HG03196 (cell line): Measurements from ENCODE around the gene LRRC8C.
"Not testable (repeated sequence)": the region's sequence is repeated elsewhere in the genome, so short reads cannot be mapped to it uniquely, and the experiment has no call there.

Source experiments
- ATAC-seq: cut with Tn5 transposase; IDR thresholded peaks from one replicate; pipeline ENCODE4 v1.9.1; 2021; ENCODE audit not compliant: unreplicated experiment

Gene LRRC8C

DNA sequence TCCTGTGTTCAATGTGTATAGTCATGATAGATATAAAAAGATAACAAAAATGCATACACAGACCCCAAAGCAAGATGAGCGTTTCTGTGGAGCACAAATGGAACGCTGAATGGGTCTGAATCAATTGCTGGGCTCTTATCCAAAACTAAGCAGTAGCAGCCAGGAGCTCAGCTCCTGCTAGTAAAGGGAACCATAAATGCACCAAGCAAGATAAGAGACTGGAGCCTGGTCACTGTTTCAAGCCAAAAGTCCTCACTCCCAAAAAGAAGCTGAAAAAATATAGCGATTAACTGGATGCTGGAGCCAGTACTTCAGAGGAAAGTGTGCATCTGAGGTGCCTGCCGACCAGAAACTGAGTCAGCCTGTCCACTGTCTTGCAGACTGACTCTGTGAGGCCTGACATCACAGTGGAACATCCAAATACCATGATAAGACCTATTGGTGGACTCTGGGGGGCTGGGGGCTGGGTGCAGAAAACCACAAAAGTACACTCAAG, 68.9 kb downstream of the LRRC8C start:
- ATAC-seq = no peak

DNA sequence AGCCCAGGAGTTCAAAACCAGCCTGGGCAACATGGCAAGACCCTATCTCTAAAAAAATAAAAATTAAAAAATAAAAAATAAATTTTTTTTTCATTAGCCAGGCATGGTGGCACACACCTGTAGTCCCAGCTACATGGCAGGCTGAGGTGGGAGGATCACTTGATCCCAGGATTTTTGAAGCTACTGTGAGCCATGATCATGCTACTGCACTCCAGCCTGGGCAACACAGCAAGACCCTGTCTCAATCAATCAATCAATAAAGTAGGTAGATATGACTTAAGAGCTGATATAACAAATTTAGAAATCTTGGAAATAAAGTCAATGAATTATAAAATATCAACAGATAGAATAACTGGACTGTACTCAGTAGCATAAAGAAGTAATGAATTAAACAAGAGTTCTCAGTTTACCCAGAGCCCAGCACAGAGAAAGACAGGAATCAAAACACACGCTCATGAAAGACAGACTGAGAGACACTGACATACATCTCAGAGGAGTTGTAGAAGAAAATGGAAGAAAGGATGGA, 69.7 kb downstream of the LRRC8C start:
- ATAC-seq = no peak

DNA sequence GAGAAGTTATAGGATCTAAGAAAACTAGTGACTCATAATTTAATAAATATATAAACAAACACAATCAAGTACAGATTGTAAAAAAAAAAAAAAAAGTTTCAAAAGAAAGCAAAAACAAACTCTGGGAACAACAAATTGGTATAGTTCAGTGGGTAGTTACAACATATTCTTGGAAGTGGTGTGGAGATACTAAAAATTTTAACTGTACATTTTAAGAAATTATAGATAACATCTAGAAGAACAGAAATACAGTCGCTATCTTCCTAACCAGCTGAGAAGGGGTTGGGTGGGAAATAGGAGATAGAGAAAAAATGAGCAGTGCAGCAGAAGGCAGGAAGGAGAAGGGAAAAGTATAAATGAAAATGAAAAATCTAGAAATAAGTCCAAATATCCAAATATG, 70.5 kb downstream of the LRRC8C start:
- ATAC-seq = no peak

DNA sequence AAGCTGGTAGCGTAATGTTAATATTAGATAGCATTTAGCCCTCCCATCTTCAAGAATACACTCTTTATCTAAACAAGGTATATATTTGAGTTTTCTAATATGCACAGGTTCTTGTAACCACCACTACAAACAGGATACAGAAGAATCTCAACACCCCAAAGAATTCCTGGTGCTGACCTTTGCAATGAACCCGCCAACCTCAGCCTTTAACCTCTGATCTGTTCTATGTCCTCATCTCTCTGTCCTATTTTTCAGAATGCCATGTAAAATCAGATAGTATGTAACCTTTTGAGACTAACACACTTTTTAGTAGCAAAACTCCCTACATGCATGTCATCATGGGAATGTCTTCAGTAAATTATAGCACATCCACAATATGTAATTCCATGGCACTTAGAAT, 71.1 kb downstream of the LRRC8C start:
- ATAC-seq = no peak

DNA sequence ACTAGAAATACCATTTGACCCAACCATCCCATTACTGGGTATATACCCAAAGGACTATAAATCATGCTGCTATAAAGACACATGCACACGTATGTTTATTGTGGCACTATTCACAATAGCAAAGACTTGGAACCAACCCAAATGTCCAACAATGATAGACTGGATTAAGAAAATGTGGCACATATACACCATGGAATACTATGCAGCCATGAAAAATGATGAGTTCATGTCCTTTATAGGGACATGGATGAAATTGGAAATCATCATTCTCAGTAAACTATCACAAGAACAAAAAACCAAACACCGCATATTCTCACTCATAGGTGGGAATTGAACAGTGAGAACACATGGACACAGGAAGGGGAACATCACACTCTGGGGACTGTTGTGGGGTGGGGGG, 72.0 kb downstream of the LRRC8C start:
- ATAC-seq = not testable (repeated sequence)

DNA sequence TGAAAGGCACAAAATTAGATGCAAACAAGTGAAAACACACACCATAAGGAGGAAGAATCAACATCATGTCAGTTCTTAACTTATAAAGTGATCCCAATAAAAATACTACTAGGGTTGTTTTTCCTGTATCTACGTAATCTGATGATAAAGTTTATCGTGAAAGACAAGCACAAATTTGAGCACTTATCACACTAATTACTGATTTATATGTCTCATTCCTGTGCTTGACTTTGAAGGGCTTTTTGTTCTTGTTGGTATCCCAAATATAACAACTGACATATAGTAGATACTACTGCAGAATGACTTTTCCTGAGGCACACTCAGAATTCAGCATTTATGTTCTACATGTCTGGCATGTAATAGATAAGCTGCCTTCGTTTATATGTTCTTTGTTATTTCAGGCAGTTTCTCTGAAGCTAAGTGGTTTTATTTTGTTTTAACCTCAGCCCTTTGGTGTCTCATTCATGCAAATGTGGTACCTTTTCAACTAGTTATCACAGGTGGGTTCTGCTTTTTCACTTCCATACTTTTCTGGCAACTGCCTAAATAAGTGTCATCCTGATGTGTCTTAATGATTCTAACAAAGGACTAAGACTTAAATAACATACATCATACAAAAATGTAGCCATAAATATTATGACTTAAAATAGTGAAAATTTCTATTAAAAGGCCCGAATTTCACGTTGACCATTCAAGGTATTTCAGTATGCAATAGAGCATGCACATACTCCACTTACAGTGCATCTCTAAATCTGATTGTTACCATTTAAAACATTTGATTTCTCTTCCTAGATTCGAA, 73.2 kb downstream of the LRRC8C start:
- no peak for ATAC-seq

DNA sequence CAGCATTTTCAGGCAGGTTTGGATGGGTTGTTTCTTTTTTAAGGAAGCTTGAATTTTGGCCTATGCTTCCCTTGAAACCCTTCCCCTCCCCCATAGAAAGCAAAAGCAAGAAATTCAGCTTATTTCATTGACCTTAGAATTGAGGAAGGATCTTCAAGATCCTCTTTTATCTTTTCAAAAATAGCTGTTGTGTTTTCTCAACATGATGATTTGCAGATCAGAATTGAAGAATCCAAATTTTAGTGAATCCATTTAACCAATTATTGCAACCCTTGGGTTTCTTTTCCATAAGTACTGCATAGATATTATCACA, 73.7 kb downstream of the LRRC8C start:
- ATAC-seq = no peak

DNA sequence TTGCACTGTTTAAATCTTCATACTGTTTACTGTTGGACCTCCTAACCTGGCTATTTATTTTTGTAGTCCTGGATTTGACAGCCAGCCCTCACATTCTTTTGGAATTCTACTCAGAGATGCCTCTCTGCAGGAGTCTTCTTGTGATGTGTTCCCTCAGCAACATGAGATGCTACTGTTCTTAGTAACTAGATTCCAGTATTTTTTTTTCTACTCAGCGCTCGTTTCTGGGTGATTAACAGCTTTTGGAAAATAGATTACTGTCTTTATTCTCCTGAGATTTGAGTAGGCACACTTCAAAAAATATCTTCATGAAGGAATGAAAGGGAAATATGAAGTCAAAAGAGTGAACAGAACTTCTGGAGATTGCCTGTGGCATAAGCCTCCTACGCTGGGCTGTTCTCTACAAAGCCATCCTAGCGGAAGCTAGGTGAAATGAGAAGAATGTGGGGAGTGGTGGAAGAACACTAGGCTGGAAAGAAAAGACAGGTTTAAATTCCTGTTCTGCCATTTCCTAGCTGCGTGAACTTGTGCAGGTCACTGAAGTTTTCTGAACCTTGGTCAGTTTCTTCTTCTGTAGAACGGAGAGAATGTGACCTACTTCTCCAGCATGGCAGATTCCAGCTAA, 75.9 kb downstream of the LRRC8C start:
- ATAC-seq = no peak

DNA sequence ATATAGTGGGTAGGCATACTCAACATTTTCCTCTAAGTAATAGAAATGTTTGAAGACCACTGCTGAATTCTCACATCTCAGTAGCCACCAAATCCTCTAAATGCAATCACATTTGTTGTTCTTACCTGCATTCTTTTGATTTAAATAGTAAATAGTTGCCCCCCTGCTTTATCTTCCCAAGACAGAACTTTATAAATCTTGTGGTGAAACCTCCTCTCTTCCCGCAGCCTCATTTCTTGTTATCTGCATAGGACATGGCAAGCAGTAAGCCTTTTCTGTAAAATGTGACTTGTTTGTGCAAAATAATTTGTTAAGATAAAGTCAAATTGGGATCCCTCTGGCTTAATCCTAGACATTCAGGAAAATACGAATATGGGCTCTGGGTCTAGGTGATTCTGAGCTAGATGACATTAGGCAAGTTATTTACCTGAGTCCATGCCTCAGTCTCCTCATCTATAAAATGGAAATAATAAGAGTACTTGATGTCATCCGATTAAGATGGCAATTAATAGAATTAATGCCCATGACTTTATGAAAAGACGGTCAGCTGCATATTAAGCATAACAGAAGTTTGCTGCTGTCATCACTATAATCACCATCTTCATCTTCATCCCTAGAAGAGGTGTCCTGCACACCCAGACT, 77.7 kb downstream of the LRRC8C start:
- ATAC-seq = no peak

DNA sequence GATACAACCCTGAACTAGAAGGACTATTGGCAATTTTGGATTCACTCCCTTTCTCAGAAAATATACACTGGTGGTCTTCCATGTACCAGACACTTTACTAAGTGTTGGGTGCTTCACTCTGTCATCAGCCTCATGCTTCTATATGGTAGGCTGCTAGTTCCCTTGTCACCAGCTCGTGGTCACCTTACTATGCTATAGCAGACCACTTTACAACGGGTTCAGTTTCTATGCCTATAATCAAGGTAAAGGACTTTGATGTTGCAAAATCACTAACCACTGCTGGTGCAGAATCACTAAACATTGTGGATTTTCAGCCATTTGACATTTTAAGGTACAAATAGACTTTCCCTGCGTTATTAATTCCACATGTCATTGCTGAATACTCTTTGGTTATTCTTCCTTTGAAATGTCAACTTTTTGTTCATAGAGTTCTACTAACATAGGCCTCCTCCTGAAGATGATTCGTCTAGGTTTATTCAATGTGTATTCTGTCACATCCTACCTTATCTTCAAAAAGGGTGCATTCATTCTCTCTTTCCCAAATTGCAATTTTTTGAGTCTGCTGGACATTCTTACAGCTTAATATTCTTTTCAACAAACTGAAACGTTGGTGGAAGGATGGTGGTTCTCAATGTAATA, 78.3 kb downstream of the LRRC8C start:
- no peak for ATAC-seq

DNA sequence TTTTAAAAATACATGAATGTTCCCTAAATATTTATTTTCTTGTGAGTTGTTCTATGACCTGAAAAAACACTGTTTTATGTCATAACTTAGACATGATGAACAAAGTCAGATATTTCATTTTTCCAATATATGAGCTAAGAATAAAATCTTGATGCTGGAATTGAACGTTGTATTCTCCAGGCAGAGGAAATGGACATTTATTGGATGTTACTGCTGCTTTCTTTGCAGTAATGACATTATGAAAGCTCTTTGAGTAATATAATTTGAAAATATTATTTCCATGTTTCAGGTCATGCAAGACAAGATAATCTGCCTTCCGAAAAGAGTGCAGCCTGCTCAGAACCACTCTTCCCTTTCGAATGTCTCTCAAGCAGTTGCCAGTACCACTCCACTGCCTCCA, 79.5 kb downstream of the LRRC8C start:
- ATAC-seq = no peak

DNA sequence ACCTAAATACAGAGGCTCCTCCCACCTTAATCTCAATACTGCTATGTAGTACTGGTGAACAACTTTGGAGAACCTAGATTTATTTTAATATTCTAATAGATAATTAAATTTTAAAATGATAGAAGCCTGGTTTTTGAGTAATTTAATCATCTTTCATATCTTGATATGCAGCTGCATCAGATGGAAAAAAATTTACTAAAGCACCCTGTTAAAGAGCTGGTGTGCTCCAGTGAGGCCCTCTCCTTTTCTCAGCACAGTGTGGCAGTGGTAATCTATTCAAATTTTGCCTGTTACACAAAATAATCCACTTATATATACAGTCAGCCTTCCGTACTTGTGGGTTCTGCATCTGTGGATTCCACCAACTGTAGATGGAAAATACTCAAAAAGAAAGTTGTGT, 82.8 kb downstream of the LRRC8C start:
- ATAC-seq = no peak

DNA sequence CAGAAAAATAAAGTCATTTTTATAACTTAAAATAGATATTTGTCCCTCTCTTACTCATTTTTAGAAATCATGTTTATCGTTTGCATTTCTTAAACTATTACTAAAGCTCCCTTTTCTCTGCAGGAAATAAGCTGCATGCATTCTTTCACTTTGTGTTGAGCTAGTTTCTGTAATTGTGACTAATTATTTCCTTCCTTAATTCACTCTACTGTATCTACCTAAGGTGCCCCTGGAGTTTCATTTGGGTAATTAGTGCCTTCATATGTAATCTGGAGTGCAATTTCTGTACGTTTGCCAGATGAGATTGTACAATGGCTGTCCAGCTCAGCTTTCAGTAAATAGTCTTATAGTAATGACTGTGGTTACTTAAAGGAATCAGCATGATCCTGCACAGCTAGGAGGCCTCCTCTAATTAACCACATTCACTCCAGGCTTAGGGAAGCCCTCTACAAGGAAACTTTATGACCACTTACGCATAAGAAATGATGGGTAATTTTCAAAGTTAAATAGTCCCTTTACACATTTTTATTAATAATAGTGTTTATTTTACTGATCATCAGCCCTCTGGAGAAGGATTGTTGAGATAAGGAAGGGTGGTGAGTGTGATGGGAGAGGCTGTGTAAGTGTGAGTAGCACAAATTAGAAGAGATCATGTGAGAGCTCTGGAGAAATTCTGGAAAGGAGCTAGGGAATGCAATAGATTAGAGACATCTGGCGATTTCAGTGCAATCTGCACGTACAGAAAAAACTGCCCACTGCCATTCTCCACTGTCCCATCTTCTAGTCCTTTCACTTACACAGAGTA, 86.8 kb downstream of the LRRC8C start:
- peak; percentile 92 for ATAC-seq

DNA sequence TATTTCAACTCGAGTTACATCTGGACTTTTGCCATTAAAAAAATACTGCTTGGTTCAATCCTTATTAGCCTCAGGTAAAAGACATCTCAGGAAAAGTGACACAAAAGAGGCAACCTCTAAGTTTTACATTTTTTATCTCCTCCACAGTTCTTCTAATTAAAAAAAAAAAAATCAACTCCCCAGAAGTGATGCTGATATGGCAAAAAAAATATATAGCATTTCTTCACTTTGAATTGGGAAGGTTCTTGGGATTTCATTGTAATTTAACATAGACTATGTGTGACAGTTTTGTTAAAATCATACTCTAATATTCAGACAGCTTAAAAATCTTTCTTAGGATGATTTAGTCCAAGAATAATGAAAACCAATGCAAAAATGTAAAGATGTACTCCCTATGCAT, 87.9 kb downstream of the LRRC8C start:
- ATAC-seq = no peak

DNA sequence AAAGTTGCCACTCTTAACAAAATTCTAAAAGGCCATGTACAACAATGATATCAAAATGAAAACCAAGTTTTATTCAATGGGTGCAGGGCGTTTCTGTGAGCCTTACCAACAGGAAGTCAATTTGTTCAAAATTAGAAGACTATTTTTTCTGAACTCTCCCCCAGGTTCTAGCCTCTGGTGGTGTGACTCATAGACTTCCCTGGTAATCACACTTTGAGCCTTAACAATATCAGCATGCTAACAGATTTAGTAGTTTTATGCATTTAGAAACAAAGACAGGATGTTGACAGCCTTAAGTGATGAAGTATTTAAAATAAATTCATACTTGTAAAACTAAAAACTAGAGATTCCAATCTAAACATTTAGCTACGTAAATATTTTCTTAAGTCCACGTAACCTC, 88.4 kb downstream of the LRRC8C start:
- ATAC-seq = no peak

DNA sequence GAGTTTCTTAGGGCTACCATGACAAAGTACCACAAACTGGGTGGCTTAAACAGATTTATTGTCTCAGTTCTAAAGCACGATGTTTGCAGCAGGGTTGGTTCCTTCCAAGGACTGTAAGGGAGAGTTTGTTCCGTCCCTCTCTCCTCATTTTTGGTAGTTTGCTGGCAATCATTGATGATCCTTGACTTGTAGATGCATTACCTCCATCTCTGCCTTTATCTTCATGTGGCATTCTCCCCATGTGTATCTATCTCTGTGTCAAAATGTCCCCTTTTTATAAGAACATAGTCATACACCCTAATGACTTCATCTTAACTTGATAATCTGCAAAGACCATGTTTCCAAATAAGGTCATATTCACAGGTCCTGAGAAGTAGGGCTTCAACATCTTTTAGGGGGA, 90.2 kb downstream of the LRRC8C start:
- ATAC-seq = no peak

DNA sequence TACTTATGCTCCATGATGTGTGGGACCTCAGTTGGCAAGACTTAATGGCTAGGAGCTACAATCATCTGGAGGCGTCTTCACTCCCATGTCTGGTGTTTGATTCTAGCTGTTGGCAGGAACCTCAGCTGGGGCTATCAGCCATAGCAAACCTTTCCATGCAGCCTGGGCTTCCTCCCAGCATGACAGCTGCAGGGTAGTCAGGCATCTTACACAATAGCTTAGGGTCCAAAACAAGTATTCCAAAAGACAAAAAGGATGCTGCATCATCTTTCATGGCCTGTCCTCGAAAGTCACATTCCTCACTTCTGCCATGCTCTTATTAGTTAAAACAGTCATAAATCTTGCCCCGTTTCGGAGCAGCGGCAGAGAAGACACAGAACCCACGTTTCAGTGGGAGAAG, 90.9 kb downstream of the LRRC8C start:
- no peak for ATAC-seq

DNA sequence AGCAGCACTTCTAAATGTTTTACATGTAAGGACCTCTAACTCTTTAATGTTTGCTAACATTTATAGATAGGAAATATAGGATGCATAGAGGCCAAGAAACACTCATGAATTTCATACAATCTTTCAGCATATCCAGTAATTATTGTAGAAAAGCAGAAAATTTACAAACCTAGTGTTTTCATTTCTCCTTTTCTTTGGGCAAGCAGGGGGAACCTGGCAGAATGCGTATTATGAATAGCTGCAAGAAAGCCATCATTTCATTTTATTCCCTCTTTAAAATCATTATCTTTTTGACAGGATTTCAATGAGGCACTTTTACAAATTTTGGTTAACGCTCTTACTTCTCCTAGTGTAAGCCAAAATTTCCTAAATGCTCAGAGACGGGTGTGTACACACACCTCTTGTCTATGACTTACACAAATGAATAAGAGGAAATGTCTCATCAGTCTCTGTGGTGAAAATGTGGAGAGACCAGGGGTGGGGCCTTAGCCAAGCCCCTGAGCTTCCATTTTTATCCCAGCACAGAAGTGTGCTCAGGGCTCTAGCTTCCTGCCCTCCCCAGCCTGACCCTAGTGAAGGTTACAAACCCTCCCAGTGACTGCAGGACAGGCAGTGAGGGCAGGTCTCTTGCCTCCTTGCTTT, 91.6 kb downstream of the LRRC8C start:
- ATAC-seq = peak; percentile 62

DNA sequence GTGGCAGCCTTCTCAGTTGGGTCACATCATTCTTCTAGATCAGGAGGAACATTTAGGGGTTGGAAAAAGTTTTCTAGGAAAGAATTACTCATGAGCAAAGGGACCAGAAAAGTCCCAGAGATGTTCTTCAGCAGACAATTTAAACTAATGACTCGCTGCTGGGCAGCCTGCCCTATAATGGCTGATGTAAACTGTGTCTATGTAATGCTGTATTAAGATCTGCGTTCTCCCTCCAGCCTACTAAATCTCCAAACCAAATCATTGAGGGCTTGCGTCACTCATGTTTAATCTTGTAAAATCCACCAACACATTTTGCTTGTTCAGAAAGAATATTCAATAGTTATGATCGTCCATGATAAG, 92.1 kb downstream of the LRRC8C start:
- no peak for ATAC-seq

DNA sequence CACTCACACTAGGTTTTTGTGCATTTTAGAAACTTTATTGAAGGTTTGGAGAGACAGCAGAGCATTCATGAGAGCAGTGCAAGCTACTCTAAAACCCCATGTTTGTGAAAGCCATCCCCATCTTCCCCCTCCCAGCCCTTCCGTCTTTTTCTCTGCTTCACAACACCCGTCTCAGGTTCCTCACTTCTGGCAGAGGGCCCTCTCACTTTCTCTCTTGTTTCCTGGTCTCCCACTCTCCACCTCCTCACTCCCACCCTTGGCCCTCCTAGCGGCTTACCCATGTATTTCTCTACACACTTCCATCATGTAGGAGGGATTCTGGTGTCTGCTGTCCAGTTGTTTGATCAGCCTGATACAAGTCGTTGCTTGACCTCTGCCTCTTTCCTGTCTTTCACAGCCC, 92.7 kb downstream of the LRRC8C start:
- no peak for ATAC-seq
